ENCODE results near the gene ERCC2. TPM values are rescaled to one million over a fixed set of nuclear protein-coding genes. Genes with fewer than 3 reads are reported as not detected.

Gene ERCC2
- total RNA-seq, 1 experiment from 2014 or later, result 58.9 TPM

- no peak for DNase-seq (ENCODE audit: low read depth, low spot score)
- BruUV-seq (replicated peaks), result no TSS peak
- H3K27me3 ChIP-seq (ENCODE audit: insufficient read depth, low read length), result no peaks in the 10 kb centered on the region
- no peak overlapping the region for H3K27ac ChIP-seq (ENCODE audit: low read depth, low read length)
- H3K79me2 ChIP-seq (ENCODE audit: insufficient read depth, low read length), result peaks cover 35% of the 10 kb centered on the region
- H3K9me3 ChIP-seq (ENCODE audit: control insufficient read depth in 1 of 2, insufficient read depth in 1 of 2, low read depth in 1 of 2, low read length in 2 of 2), result no peaks in the 10 kb centered on the region
- H3K9ac ChIP-seq (ENCODE audit: low read length), result no peak overlapping the region
- H3K4me1 ChIP-seq (ENCODE audit: control insufficient read depth in 1 of 2, insufficient read depth in 2 of 2, low read length in 2 of 2), result peaks cover 18 to 59% of the 10 kb centered on the region in 2 experiments
- CTCF ChIA-PET, result no interaction called here
- POLR2A ChIA-PET, result no interaction called here
- TF ChIP-seq JUND (IDR thresholded peaks at IDR 0.05) (no peak), POLR2AphosphoS5 (IDR thresholded peaks at IDR 0.05; ENCODE audit: low read depth, low read length) (no peak), SP1 (IDR thresholded peaks at IDR 0.05; ENCODE audit: low read depth) (no peak), ELF1 (IDR thresholded peaks at IDR 0.05; ENCODE audit: borderline replicate concordance, low read depth) (no peak), CBX3 (IDR thresholded peaks at IDR 0.05; ENCODE audit: low read depth) (no peak), MAX (IDR thresholded peaks at IDR 0.05) (no peak), FOSL1 (IDR thresholded peaks at IDR 0.05; ENCODE audit: low read depth) (no peak), EZH2 (IDR thresholded peaks at IDR 0.05) (no peak), EGR1 (IDR thresholded peaks at IDR 0.05; ENCODE audit: low read depth) (no peak), EZH2phosphoT487 (IDR thresholded peaks at IDR 0.05; ENCODE audit: borderline replicate concordance) (no peak), YY1 (IDR thresholded peaks at IDR 0.05; ENCODE audit: extremely low read depth, insufficient replicate concordance, low read depth, low read length) (no peak), RAD21 (IDR thresholded peaks at IDR 0.05; ENCODE audit: low read depth) (no peak)
- intact Hi-C loops (cut with micrococcal nuclease), result no loop called here
- RAD21 ChIA-PET (ENCODE audit: low non-redundant PET in 1 of 2, low total read pairs in 2 of 2, uncharacterized antibody in 2 of 2, unreplicated experiment in 2 of 2), result no interaction called here
- no peak overlapping the region for H3K4me3 ChIP-seq (replicated peaks in 1 of 2; ENCODE audit: low read depth in 1 of 2, low read length in 2 of 2)
- no peak for ATAC-seq
- H3K4me2 ChIP-seq (ENCODE audit: low read length), result no peak overlapping the region
- H2AFZ ChIP-seq (ENCODE audit: low read depth, low read length, poor library complexity, severe bottlenecking), result no peak overlapping the region
- H3K36me3 ChIP-seq (ENCODE audit: control insufficient read depth in 1 of 2, insufficient read depth in 2 of 2, low read length in 2 of 2), result peaks cover 11 to 26% of the 10 kb centered on the region in 2 experiments; a peak in 3 of 4 replicates
- no peaks in the 10 kb centered on the region for H3K9me2 ChIP-seq (ENCODE audit: insufficient read depth)
- no peaks in the 10 kb centered on the region for H4K20me1 ChIP-seq (ENCODE audit: insufficient read depth)
Measured at GRCh38 chr19:45419895-45420294, 49.5 kb upstream of the ERCC2 start.

GRCh38 chr19:45419396-45419795, 49.0 kb upstream of the ERCC2 start:
- ChIA-PET POLR2A (no interaction called here), RAD21 (ENCODE audit: low non-redundant PET in 1 of 2, low total read pairs in 2 of 2, uncharacterized antibody in 2 of 2, unreplicated experiment in 2 of 2) (no interaction called here), CTCF (no interaction called here)
- Histone ChIP-seq H3K27me3 (ENCODE audit: insufficient read depth, low read length) (no peaks in the 10 kb centered on the region), H3K79me2 (ENCODE audit: insufficient read depth, low read length) (peaks cover 39% of the 10 kb centered on the region), H3K27ac (ENCODE audit: low read depth, low read length) (no peak overlapping the region), H3K4me2 (ENCODE audit: low read length) (no peak overlapping the region), H3K9ac (ENCODE audit: low read length) (no peak overlapping the region), H4K20me1 (ENCODE audit: insufficient read depth) (no peaks in the 10 kb centered on the region), H3K9me2 (ENCODE audit: insufficient read depth) (no peaks in the 10 kb centered on the region), H3K4me3 (replicated peaks in 1 of 2; ENCODE audit: low read depth in 1 of 2, low read length in 2 of 2) (no peak overlapping the region), H3K9me3 (ENCODE audit: control insufficient read depth in 1 of 2, insufficient read depth in 1 of 2, low read depth in 1 of 2, low read length in 2 of 2) (no peaks in the 10 kb centered on the region), H2AFZ (ENCODE audit: low read depth, low read length, poor library complexity, severe bottlenecking) (no peak overlapping the region), H3K36me3 (ENCODE audit: control insufficient read depth in 1 of 2, insufficient read depth in 2 of 2, low read length in 2 of 2) (peaks cover 16 to 31% of the 10 kb centered on the region in 2 experiments; a peak in 3 of 4 replicates), H3K4me1 (ENCODE audit: control insufficient read depth in 1 of 2, insufficient read depth in 2 of 2, low read length in 2 of 2) (peaks cover 16 to 54% of the 10 kb centered on the region in 2 experiments)
- intact Hi-C loops (cut with micrococcal nuclease), result no loop called here
- DNase-seq (ENCODE audit: low read depth, low spot score) (no peak), ATAC-seq (no peak)
- BruUV-seq (replicated peaks), result no TSS peak
- TF ChIP-seq POLR2AphosphoS5 (IDR thresholded peaks at IDR 0.05; ENCODE audit: low read depth, low read length), result no peak
- TF ChIP-seq SIN3A (IDR thresholded peaks at IDR 0.05; ENCODE audit: low read depth), result no peak
- no peak for TF ChIP-seq SRF (IDR thresholded peaks at IDR 0.05; ENCODE audit: low read depth)
- TF ChIP-seq EZH2phosphoT487 (IDR thresholded peaks at IDR 0.05; ENCODE audit: borderline replicate concordance), result no peak
- TF ChIP-seq ATF3 (IDR thresholded peaks at IDR 0.05), result no peak
- no peak for TF ChIP-seq MAX (IDR thresholded peaks at IDR 0.05)
- no peak for TF ChIP-seq EGR1 (IDR thresholded peaks at IDR 0.05; ENCODE audit: low read depth)
- TF ChIP-seq CTCF (IDR thresholded peaks at IDR 0.05 in 2 of 3, conservative IDR thresholded peaks at IDR 0.05 in 1 of 3; ENCODE audit: borderline replicate concordance in 1 of 3, insufficient read depth in 1 of 3, low read depth in 2 of 3, low read length in 2 of 3), result no peak
- no peak for TF ChIP-seq EZH2 (IDR thresholded peaks at IDR 0.05)
- TF ChIP-seq CEBPB (IDR thresholded peaks at IDR 0.05; ENCODE audit: low read depth), result no peak
- TF ChIP-seq TCF7L2 (IDR thresholded peaks at IDR 0.05; ENCODE audit: borderline replicate concordance, extremely low read depth, insufficient read depth, insufficient read length), result no peak
- no peak for TF ChIP-seq JUND (IDR thresholded peaks at IDR 0.05)
- TF ChIP-seq POLR2A (IDR thresholded peaks at IDR 0.05; ENCODE audit: borderline replicate concordance, extremely low read depth, insufficient read depth, insufficient read length), result no peak
- no peak for TF ChIP-seq CBX3 (IDR thresholded peaks at IDR 0.05; ENCODE audit: low read depth)
